Measurements from ENCODE around the gene PPFIA3. TPM values are rescaled to one million over a fixed set of nuclear protein-coding genes. Genes with fewer than 3 reads are reported as not detected.

Gene PPFIA3
- total and polyA plus RNA-seq, 8 donors, result 0.45 to 19.7 (median 7.6) TPM

DNA sequence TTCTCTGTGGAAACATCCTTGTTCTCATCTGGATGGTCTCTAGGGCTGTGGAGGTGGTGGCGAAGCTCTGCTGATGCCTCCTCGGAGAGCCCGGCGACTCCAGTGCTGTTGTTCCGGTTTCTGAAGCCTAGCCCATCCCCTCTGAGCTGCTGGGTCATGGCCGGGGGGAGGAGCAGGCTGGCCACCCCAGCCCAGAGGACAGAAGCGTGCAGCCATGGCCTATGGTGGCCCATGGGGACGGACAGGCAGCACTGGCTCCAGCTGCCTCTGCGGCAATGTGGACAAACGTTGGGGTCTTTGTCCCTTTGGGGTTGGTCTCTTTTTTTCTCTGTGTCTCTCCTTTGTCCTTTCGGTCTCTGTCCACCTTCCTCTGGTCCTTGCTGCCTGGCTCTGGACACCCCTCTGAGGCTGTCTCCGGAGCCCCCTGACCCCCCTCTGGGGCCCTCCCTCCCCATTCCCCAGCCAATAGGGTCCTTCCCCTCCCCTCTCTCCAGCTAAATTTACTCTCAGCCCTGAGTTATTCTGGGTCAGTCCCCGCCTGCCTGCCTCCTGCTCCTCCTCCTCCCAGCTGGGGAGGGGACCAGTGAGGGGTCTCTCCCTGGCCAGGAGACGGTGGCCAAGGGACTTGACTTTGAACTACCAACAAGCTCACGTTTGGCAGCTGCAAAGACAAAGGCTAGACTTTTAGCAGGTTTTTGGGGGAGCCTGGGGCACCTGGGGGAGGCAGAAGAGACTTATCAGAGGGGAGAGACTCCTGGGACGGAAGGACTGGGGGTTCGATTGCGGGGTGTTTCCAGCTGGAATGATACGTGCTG is 35.9 kb downstream of the PPFIA3 start, which contains the start of gene HRC:
Gene HRC, minus strand, starts transcription at position 392 of the 815 bp plus-strand sequence. Its CDS starts 159 bp downstream, at position 233.
- peak in 1 of 2 donors; percentile 69 for DNase-seq
- H3K9me3 ChIP-seq, result no peaks in the 10 kb centered on the region
- intact Hi-C loops (cut with DNase I; ENCODE audit: low total_unique reads), result loop anchor here (10.0 kb wide), 1 partner anchor 60 kb away; no protein-coding TSS in a partner anchor
- 58 to 74% (median 69%) methylated on average over 18 to 19 of the region's 19 CpGs for WGBS, 5 donors
- no peaks in the 10 kb centered on the region for H3K36me3 ChIP-seq
- peaks cover 0 to 28% (median 0%) of the 10 kb centered on the region in 3 donors for H3K27me3 ChIP-seq
- peak within 1 kb of the TSS in 2 of 5 donors; percentile 26 to 35 for H3K27ac ChIP-seq
- H3K4me1 ChIP-seq, result peaks cover 22 to 55% (median 46%) of the 10 kb centered on the region in 4 donors
- TF ChIP-seq EP300 (IDR thresholded peaks at IDR 0.05) (no peak), POLR2A (IDR thresholded peaks at IDR 0.05) (no peak), POLR2AphosphoS5 (IDR thresholded peaks at IDR 0.05) (no peak)
- TF ChIP-seq, protein P1, sequence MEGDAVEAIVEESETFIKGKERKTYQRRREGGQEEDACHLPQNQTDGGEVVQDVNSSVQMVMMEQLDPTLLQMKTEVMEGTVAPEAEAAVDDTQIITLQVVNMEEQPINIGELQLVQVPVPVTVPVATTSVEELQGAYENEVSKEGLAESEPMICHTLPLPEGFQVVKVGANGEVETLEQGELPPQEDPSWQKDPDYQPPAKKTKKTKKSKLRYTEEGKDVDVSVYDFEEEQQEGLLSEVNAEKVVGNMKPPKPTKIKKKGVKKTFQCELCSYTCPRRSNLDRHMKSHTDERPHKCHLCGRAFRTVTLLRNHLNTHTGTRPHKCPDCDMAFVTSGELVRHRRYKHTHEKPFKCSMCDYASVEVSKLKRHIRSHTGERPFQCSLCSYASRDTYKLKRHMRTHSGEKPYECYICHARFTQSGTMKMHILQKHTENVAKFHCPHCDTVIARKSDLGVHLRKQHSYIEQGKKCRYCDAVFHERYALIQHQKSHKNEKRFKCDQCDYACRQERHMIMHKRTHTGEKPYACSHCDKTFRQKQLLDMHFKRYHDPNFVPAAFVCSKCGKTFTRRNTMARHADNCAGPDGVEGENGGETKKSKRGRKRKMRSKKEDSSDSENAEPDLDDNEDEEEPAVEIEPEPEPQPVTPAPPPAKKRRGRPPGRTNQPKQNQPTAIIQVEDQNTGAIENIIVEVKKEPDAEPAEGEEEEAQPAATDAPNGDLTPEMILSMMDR (IDR thresholded peaks at IDR 0.05), result no peak
- H3K4me3 ChIP-seq, result no peak within 1 kb of the TSS

DNA sequence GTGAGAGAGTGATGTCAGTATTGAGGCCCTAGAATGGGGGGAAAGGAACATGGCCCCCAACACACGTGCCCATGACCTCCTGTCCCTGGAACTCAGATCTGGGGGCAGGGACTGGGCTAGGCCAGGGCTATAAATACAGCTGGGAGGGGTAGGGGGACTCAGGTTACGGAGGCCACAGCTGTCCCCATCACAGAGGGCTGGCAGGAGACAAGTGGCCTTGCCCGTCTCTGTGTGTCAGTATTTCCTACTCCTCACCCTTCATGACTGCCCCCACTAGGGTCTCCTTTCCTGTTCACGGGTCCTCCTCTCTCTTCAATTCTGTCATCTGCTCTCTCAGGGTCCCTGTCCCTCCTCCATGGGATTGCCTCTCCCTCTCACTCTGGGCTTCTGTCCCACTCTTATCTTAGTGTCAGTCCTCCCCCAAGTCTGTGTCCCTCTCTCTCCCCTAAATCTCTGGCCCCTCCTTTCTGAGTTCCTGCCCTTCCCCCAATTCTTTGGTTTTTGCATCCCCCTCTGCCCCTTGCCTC is 36.5 kb downstream of the PPFIA3 start:
- 67 to 89% (median 73%) methylated on average over 4 of the region's 4 CpGs for WGBS, 5 donors
- peaks cover 18 to 54% (median 42%) of the 10 kb centered on the region in 4 donors for H3K4me1 ChIP-seq
- no peak for TF ChIP-seq POLR2A (IDR thresholded peaks at IDR 0.05)
- no peaks in the 10 kb centered on the region for H3K9me3 ChIP-seq
- H3K27ac ChIP-seq, result peak overlapping the region in 2 of 5 donors; percentile 26 to 35
- peaks cover 0 to 21% (median 0%) of the 10 kb centered on the region in 3 donors for H3K27me3 ChIP-seq
- H3K4me3 ChIP-seq, result no peak overlapping the region
- DNase-seq, result peak in 1 of 2 donors; percentile 74
- peaks cover 0 to 3% (median 0%) of the 10 kb centered on the region in 4 donors for H3K36me3 ChIP-seq
- intact Hi-C loops (cut with DNase I; ENCODE audit: low total_unique reads), result loop anchor here (10.0 kb wide), 1 partner anchor 61 kb away; no protein-coding TSS in a partner anchor

DNA sequence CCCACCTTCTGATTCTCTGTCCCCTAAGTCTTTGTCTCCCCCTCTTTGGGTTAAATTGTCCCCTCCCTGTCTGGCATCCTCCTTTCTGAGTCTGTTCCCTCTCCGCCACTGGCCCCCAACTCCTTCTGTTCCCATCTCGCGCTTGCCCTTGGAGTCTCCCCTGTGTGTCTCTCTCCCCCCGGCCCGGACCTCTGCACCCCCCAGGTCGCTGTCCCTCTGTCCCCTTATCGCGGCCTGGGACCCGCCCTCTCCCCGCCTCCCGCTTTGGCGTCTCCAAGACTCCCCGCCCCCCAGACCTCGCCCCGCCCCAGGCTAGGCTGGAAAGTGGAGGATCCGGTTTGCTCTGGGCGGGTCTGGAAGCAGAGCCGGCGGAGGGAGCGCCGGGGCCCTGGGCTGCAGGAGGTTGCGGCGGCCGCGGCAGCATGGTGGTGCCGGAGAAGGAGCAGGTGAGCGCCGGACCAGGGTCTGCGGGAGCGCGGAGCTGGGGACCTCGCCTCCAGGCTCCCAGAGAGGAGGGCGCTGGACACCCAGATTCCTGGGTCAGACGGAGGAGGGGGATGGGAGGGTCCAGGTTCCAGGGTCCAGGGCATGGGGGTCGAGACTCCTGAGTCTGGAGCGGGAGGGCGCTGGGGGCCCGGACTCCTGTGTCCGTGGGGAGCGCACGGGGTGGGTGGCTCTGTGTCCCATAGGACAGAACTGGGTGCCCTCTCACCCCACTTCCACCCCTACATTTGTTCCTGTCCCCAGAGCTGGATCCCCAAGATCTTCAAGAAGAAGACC is 38.3 kb downstream of the PPFIA3 start, which contains the start of gene TRPM4:
Gene TRPM4, plus strand, starts transcription at position 348 of the 780 bp plus-strand sequence. Its CDS starts 75 bp downstream, at position 423.
- TF ChIP-seq, protein P1 (IDR thresholded peaks at IDR 0.05), result no peak
- peak in 2 of 4 donors; percentile 73 to 86 for TF ChIP-seq POLR2A (IDR thresholded peaks at IDR 0.05)
- TF ChIP-seq POLR2AphosphoS5 (IDR thresholded peaks at IDR 0.05), result peak; percentile 59 to 95 (median 94)
- peaks cover 0 to 12% (median 0%) of the 10 kb centered on the region in 3 donors for H3K27me3 ChIP-seq
- H3K4me3 ChIP-seq, result peak within 1 kb of the TSS; percentile 66 to 86 (median 83)
- peak; percentile 96 to 97 for DNase-seq
- WGBS, 5 donors, result 1 to 2% (median 1%) methylated on average over 19 to 41 of the region's 41 CpGs
- H3K27ac ChIP-seq, result peak within 1 kb of the TSS; percentile 86 to 97 (median 92)
- H3K36me3 ChIP-seq, result peaks cover 0 to 11% (median 5%) of the 10 kb centered on the region in 4 donors
- H3K4me1 ChIP-seq, result peaks cover 6 to 45% (median 33%) of the 10 kb centered on the region in 4 donors
- intact Hi-C loops (cut with DNase I; ENCODE audit: low total_unique reads), result loop anchor here (10.0 kb wide), 1 partner anchor 63 kb away; no protein-coding TSS in a partner anchor
- H3K9me3 ChIP-seq, result no peaks in the 10 kb centered on the region

DNA sequence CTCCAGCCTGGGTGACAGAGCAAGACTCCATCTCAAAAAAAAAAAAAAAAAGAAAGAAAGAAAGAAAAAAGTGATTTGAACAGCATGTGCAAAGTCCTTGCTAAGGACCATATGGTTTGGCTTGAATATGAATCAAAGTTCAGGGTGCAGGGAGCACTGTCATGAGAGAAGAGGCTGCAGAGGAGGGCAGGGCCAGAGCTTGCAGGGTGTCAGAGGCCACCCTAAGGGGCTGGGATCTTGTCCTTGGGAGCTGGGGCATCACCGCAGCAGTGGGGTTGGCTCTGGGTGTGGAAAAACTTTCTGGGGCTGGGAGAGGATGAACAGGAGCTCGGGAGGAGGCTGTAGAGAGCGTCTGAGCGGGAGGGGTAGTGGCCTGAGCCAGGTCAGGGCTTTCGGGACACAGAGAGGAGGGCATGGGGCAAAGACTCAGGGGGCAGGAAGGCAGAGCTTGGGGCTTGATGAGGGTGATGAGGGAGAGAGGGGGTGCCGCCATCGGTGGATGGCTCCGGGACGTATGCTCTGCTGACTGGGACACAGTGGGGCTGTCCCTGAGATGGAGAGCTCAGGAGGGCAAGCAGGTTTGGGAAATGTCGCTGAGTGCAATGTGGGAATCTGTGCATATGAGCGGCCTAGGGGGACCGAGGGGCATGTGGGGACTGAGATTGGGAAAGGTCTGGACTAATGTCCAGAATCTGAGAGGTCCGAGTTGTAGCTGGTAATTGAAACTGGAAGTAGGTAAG is 41.3 kb downstream of the PPFIA3 start:
- no peak overlapping the region for H3K4me3 ChIP-seq
- peaks cover 0 to 12% (median 0%) of the 10 kb centered on the region in 3 donors for H3K27me3 ChIP-seq
- H3K27ac ChIP-seq, result no peak overlapping the region
- H3K36me3 ChIP-seq, result peaks cover 0 to 11% (median 5%) of the 10 kb centered on the region in 4 donors
- peaks cover 20 to 68% (median 50%) of the 10 kb centered on the region in 4 donors for H3K4me1 ChIP-seq
- intact Hi-C loops (cut with DNase I; ENCODE audit: low total_unique reads), result no loop called here
- DNase-seq, result no peak
- TF ChIP-seq, protein P1 (IDR thresholded peaks at IDR 0.05), result no peak
- TF ChIP-seq EP300 (IDR thresholded peaks at IDR 0.05), result no peak
- no peak for TF ChIP-seq POLR2A (IDR thresholded peaks at IDR 0.05)
- TF ChIP-seq POLR2AphosphoS5 (IDR thresholded peaks at IDR 0.05), result no peak
- 83 to 91% (median 89%) methylated on average over 13 of the region's 13 CpGs for WGBS, 5 donors
- no peaks in the 10 kb centered on the region for H3K9me3 ChIP-seq
